Activated CD4-positive, alpha-beta T cell treated with anti-CD3 and anti-CD28 coated beads for 36 hours (primary cell): ENCODE measurements around the gene USP1. TPM values are rescaled to one million over a fixed set of nuclear protein-coding genes. Genes with fewer than 3 reads are reported as not detected.
A peak's percentile ranks its signal among the peaks of the same experiment; 100 is the strongest.

Experiments used
- ATAC-seq: fragments of 200-7000 bp; cut with Tn5 transposase; one replicate; pipeline ENCODE4 v1.10.0; 2021; ENCODE audit warnings: mild to moderate bottlenecking, moderate library complexity
- CTCF ChIA-PET: fragments of 350-600 bp; sonication (Branson Sonifier 250); formaldehyde crosslinking; loops from one replicate; lab custom pipeline; 2021; ENCODE audit warnings: antibody characterized with exemption; lab: Charles Lee
- POLR2A ChIA-PET: fragments of 350-600 bp; sonication (Branson Sonifier 250); formaldehyde crosslinking; loops from one replicate; lab custom pipeline; 2021; ENCODE audit warnings: antibody characterized with exemption, inconsistent platforms; lab: Charles Lee
- DNase-seq: peaks from one replicate; pipeline ENCODE4 v3.0.0-alpha.2; 2020
- H3K27ac Mint-ChIP-seq: one replicate; pipeline ENCODE4 v1.8.0; 2021; ENCODE audit warnings: mixed read lengths
- H3K27me3 Mint-ChIP-seq: one replicate; pipeline ENCODE4 v1.8.0; 2021; ENCODE audit warnings: mixed read lengths
- H3K36me3 Mint-ChIP-seq: one replicate; pipeline ENCODE4 v1.8.0; 2021; ENCODE audit warnings: low read depth, mixed read lengths
- H3K4me1 Mint-ChIP-seq: one replicate; pipeline ENCODE4 v1.8.0; 2021; ENCODE audit warnings: mixed read lengths
- H3K4me3 Mint-ChIP-seq: one replicate; pipeline ENCODE4 v1.8.0; 2021; ENCODE audit warnings: mild to moderate bottlenecking, moderate library complexity, mixed read lengths
- H3K9me3 Mint-ChIP-seq: one replicate; pipeline ENCODE4 v1.8.0; 2021; ENCODE audit warnings: low read depth, mixed read lengths
- intact Hi-C, 2 experiments: fragments of 100-400 bp; cut with DNase I in 1 of 2; cut with micrococcal nuclease in 1 of 2; formaldehyde crosslinking; loops; one replicate each; pipeline versions ENCODE4 v1.14.2 to v1.15.1; 2022 to 2024; cut with DNase I, micrococcal nuclease
- total RNA-seq, 2 experiments: library from RNA; stranded (reverse); gene quantifications; one replicate each; pipeline ENCODE4 v1.2.3, GENCODE V29; 2021

USP1 gene
- 10 to 100 TPM; 62.4 to 73.4 TPM for total RNA-seq

DNA sequence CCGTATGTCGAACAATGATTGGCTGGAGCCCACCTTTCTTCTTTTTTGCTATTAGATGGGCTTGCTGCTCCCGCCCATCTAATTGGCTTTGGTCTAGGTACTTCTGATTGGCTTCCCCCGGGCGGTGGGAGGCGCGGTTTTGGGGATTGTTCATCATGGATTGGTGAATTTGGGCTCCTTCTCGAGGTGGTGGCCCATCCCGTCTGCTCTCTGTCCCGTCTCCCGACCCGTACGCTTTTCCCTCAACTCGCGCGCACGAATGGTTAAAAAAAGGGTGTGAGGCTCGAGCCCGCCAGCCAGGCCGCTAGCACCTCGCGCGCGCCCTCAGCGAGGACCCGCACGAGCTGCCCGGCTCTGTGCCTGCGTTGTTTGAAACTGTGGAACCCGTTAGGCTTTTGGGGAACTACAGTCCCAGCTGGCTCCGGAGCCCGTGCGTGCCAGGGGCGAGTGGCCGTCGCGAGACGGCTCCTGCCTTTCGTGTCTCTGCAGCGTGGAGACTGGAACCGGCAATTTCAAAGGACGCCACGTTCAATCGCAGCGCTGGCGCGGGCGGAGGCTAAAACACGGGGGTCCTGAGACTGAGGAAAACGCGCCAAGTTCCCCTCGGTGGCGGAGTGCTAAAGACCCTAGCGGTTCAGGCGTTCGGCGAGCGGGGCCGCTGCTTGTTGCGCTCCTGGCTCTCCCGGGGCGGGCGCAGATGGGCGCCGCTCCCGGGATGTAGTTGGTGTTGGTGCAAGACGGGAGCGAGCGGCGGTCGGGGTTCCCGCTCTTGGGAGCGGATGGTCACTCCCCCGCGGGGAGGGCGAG is at the start of gene USP1:
USP1 (plus strand) TSS at position 584 of the 807 bp plus-strand sequence. CDS start 2,819 bp downstream, outside the sequence.
- H3K27me3 Mint-ChIP-seq = no peaks in the 10 kb centered on the region
- H3K27ac Mint-ChIP-seq = peak within 1 kb of the TSS; percentile 98
- ATAC-seq = peak; percentile 92
- peaks cover 2% of the 10 kb centered on the region for H3K9me3 Mint-ChIP-seq
- H3K4me1 Mint-ChIP-seq = peaks cover 29% of the 10 kb centered on the region
- H3K36me3 Mint-ChIP-seq = peaks cover 31% of the 10 kb centered on the region
- DNase-seq = peak; percentile 99
- ChIA-PET CTCF (interaction anchor here (0.9 kb wide), 1 partner anchor 10 kb away, joined by 3 read pairs; no protein-coding TSS in a partner anchor), POLR2A (interaction anchor here (0.7 to 0.9 kb wide), 2 partner anchors 9 to 11 kb away, joined by 3 to 4 read pairs; no protein-coding TSS in a partner anchor)
- intact Hi-C loops = loop anchor here (1.0 to 10.0 kb wide), 14 partner anchors 251 to 1382 kb away; partner anchors contain the start of genes ALG6 (in 2 of the 2), ATG4C (in 2 of the 2), DOCK7 (in 2 of the 2) and EFCAB7 (in 1 of the 2)
- H3K4me3 Mint-ChIP-seq = peak within 1 kb of the TSS; percentile 89

DNA sequence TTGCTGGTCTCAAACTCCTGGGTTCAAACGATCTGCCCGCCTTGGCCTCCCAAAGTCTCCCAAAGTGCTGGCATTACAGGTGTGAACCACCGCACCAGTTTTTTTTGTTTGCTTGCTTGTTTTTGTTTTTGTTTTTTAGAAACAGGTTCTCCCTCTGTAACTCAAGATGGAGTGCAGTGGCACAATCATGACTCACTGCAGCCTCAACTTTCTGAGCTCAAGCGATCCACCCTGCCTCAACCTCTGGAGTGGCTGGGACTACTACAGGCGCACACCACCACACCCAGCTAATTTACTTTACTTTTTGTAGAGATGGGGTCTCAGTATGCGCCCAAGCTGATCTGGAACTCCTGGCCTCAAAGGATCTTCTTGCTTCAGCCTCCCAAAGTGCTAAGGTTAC is 47.3 kb upstream of the USP1 start:
- intact Hi-C loops = no loop called here
- Mint-ChIP-seq H3K36me3 (no peaks in the 10 kb centered on the region), H3K27me3 (peaks cover 4% of the 10 kb centered on the region), H3K4me3 (no peak overlapping the region), H3K9me3 (no peaks in the 10 kb centered on the region), H3K4me1 (no peaks in the 10 kb centered on the region), H3K27ac (no peak overlapping the region)
- ChIA-PET CTCF (interaction anchor here (0.7 to 8.0 kb wide), 2 partner anchors 15 to 30 kb away, joined by 4 to 64 read pairs; no protein-coding TSS in a partner anchor), POLR2A (no interaction called here)
- DNase-seq = no peak
- ATAC-seq = no peak

DNA sequence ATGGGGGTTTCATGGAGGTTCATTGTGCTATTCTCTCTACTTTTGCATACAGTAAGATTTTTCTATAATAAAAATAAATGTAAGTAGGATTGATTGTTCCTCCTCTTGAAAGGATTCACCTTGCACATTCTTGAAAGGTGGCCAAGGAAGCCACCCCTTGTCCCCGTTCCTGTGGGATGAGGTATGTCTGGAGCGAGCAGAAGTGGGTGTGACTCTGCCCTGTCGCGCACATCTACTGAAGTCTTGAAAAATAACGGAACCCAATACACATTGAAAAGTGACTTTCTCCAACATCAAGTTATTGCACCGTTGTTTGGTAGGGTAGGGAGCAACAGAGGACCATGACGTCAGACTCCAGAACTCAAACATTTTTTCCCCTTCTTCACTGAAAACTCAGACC is 46.8 kb upstream of the USP1 start:
- intact Hi-C loops = no loop called here
- Mint-ChIP-seq H3K4me3 (no peak overlapping the region), H3K9me3 (no peaks in the 10 kb centered on the region), H3K4me1 (no peaks in the 10 kb centered on the region), H3K27me3 (peaks cover 4% of the 10 kb centered on the region), H3K27ac (no peak overlapping the region), H3K36me3 (no peaks in the 10 kb centered on the region)
- POLR2A ChIA-PET = no interaction called here
- no peak for DNase-seq
- ATAC-seq = no peak
- CTCF ChIA-PET = interaction anchor here (8.0 kb wide), 1 partner anchor 15 kb away, joined by 64 read pairs; no protein-coding TSS in a partner anchor

- ATAC-seq = peak; percentile 71
- H3K9me3 Mint-ChIP-seq = no peaks in the 10 kb centered on the region
- no peaks in the 10 kb centered on the region for H3K36me3 Mint-ChIP-seq
- ChIA-PET CTCF (interaction anchor here (0.6 to 8.0 kb wide), 9 partner anchors 9 to 355 kb away, joined by 3 to 64 read pairs (median 3); no protein-coding TSS in a partner anchor), POLR2A (no interaction called here)
- H3K27me3 Mint-ChIP-seq = peaks cover 4% of the 10 kb centered on the region
- intact Hi-C loops = loop anchor here in 1 of 2 experiments (1.0 kb wide), 1 partner anchor 355 kb away; no protein-coding TSS in a partner anchor
- H3K4me1 Mint-ChIP-seq = no peaks in the 10 kb centered on the region
- no peak overlapping the region for H3K4me3 Mint-ChIP-seq
- H3K27ac Mint-ChIP-seq = no peak overlapping the region
- DNase-seq = peak; percentile 63
Measured at GRCh38 chr1:62391369-62391971, 45.4 kb upstream of the USP1 start.

DNA sequence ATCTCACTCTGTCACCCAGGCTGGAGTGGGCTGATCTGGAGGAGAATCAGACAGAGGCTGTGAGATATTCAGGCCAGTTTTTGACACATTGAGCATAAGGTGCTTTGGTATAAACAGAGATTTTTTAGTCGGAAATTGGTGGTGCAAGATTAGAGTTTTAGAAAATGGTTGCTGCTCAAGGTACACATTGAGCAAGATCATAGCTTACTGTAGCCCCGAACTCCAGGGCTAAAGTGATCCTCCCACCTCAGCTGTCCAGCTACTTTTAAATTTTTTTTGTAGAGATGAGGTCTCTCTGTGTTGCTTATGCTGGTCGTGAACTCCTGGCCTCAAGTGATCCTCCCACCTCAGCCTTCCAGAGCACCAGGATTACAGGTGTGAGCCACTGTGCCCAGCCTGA is 43.9 kb upstream of the USP1 start:
- ChIA-PET POLR2A (no interaction called here), CTCF (interaction anchor here (1.5 kb wide), 1 partner anchor 19 kb away, joined by 3 read pairs; no protein-coding TSS in a partner anchor)
- H3K4me3 Mint-ChIP-seq = no peak overlapping the region
- no peak for ATAC-seq
- peaks cover 4% of the 10 kb centered on the region for H3K27me3 Mint-ChIP-seq
- no peaks in the 10 kb centered on the region for H3K9me3 Mint-ChIP-seq
- no peaks in the 10 kb centered on the region for H3K36me3 Mint-ChIP-seq
- intact Hi-C loops = no loop called here
- no peak overlapping the region for H3K27ac Mint-ChIP-seq
- no peaks in the 10 kb centered on the region for H3K4me1 Mint-ChIP-seq
- DNase-seq = no peak

- H3K36me3 Mint-ChIP-seq = no peaks in the 10 kb centered on the region
- ATAC-seq = no peak
- no peak overlapping the region for H3K27ac Mint-ChIP-seq
- ChIA-PET POLR2A (no interaction called here), CTCF (interaction anchor here (0.6 kb wide), 1 partner anchor 116 kb away, joined by 3 read pairs; no protein-coding TSS in a partner anchor)
- intact Hi-C loops = no loop called here
- H3K4me3 Mint-ChIP-seq = no peak overlapping the region
- H3K27me3 Mint-ChIP-seq = peaks cover 2% of the 10 kb centered on the region
- no peaks in the 10 kb centered on the region for H3K4me1 Mint-ChIP-seq
- DNase-seq = no peak
- H3K9me3 Mint-ChIP-seq = no peaks in the 10 kb centered on the region
Measured at GRCh38 chr1:62394646-62395045, 42.2 kb upstream of the USP1 start.

DNA sequence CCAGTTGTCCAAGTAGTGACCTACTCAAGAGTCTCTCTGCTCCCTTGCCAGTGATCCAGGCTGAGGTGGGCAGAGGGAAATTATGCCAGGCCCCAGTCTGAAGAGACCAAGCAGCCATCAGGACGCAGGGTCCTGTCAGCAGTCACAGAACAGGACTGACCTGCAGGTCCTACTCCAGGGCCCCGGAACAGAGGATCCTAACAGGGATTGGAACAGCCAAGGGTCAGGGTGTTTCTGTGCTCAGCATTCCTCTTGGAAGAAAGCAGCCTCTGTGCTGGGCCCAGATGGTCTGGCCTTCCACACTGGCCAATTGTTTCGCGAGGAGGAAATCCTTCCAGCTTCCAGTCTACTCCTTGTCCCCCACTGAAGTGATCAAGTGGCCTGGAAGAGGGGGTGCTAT is 41.6 kb upstream of the USP1 start:
- POLR2A ChIA-PET = no interaction called here
- ATAC-seq (no peak), DNase-seq (no peak)
- H3K27me3 Mint-ChIP-seq = no peaks in the 10 kb centered on the region
- intact Hi-C loops = no loop called here
- H3K36me3 Mint-ChIP-seq = no peaks in the 10 kb centered on the region
- no peaks in the 10 kb centered on the region for H3K9me3 Mint-ChIP-seq
- CTCF ChIA-PET = interaction anchor here (0.6 kb wide), 1 partner anchor 116 kb away, joined by 3 read pairs; no protein-coding TSS in a partner anchor
- H3K4me3 Mint-ChIP-seq = no peak overlapping the region
- H3K4me1 Mint-ChIP-seq = no peaks in the 10 kb centered on the region
- H3K27ac Mint-ChIP-seq = no peak overlapping the region

GRCh38 chr1:62396871-62397270 is 40.0 kb upstream of the USP1 start:
- DNase-seq (no peak), ATAC-seq (no peak)
- ChIA-PET POLR2A (no interaction called here), CTCF (interaction anchor here (0.7 kb wide), 1 partner anchor 187 kb away, joined by 3 read pairs; no protein-coding TSS in a partner anchor)
- H3K4me3 Mint-ChIP-seq = no peak overlapping the region
- intact Hi-C loops = no loop called here
- H3K36me3 Mint-ChIP-seq = no peaks in the 10 kb centered on the region
- H3K4me1 Mint-ChIP-seq = no peaks in the 10 kb centered on the region
- H3K27me3 Mint-ChIP-seq = no peaks in the 10 kb centered on the region
- H3K9me3 Mint-ChIP-seq = no peaks in the 10 kb centered on the region
- H3K27ac Mint-ChIP-seq = no peak overlapping the region

DNA sequence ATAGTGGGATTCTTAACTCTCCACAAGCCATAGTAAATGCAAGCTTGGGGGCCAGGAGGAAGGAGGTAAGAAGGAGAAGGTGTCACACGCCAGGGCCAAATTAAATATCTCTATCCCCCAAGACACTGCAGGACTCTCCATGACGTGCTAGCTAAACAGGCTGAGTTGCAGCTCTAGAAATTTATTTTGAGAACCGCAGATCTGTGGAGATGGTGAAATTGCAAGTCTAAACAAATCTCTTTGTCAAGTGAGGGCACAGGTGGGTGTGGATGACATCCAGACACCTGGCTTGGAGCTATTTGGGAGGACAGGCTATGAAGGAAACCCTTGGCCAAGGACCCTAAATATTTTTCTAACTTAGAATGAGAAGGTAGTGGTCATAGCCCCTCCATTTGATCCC is 39.5 kb upstream of the USP1 start:
- H3K27ac Mint-ChIP-seq = no peak overlapping the region
- H3K27me3 Mint-ChIP-seq = no peaks in the 10 kb centered on the region
- no peaks in the 10 kb centered on the region for H3K9me3 Mint-ChIP-seq
- no peaks in the 10 kb centered on the region for H3K36me3 Mint-ChIP-seq
- intact Hi-C loops = no loop called here
- no peaks in the 10 kb centered on the region for H3K4me1 Mint-ChIP-seq
- ChIA-PET POLR2A (no interaction called here), CTCF (interaction anchor here (0.7 kb wide), 1 partner anchor 187 kb away, joined by 3 read pairs; no protein-coding TSS in a partner anchor)
- ATAC-seq = no peak
- no peak overlapping the region for H3K4me3 Mint-ChIP-seq
- DNase-seq = no peak

DNA sequence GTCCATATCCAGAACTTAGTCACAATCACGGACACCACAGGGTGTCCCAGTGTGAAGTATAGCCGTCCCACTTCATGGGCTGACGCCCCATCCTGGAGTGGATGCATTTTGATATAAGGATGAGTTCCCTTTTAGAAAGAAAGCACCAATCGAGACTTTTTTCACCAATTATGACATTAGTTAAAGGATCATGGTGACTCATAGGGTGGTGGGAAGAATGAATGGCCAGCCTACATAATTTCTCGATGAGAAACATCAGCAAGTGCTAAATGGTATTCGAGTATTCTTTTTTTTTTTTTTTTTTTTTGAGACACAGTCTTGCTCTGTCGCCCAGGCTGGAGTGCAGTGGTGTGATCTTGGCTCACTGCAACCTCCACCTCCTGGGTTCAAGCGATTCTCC is 38.5 kb upstream of the USP1 start:
- ChIA-PET CTCF (no interaction called here), POLR2A (no interaction called here)
- Mint-ChIP-seq H3K4me1 (no peaks in the 10 kb centered on the region), H3K9me3 (no peaks in the 10 kb centered on the region), H3K36me3 (no peaks in the 10 kb centered on the region), H3K4me3 (no peak overlapping the region), H3K27ac (no peak overlapping the region), H3K27me3 (no peaks in the 10 kb centered on the region)
- DNase-seq (no peak), ATAC-seq (no peak)
- intact Hi-C loops = no loop called here

DNA sequence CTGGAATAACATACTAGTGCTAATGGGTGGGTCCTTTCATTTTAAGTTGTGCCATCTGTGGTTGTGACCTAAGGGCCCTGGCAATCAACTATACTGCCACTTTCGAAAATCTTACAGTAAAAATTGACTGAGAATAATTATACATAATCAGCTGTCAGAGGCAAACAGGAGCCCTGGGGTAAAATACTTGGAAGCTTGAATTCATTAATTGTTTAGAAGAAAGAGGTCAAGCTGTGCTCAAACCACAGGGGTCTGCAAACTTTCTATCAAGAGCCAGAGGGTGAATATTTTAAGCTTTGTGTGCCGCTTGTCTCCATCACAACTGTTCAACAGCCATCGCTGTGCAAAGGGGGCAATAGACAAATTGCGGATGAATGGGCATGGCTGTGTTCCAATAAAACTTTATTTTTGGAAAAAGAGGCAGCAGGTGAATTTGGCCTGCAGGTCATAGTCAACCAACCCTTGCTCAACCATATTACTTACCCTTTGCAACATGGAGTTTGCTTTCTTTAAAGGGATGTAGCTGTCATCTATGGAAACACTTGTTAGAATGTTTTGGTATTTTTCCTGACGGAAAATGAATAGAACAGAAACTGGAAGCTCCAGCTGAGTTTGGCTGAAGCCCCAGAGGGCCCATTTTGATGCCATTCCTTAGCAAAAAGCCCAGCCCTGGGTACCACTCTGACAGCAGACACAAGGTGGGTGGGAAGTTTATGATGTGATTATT is 35.7 kb upstream of the USP1 start:
- no peaks in the 10 kb centered on the region for H3K4me1 Mint-ChIP-seq
- ChIA-PET POLR2A (no interaction called here), CTCF (interaction anchor here (0.6 to 9.5 kb wide), 3 partner anchors 13 to 226 kb away, joined by 3 to 64 read pairs (median 3); no protein-coding TSS in a partner anchor)

More for the DNA sequence above, 35.7 kb upstream of the USP1 start:
- no peak for DNase-seq
- Mint-ChIP-seq H3K9me3 (no peaks in the 10 kb centered on the region), H3K4me3 (no peak overlapping the region), H3K36me3 (no peaks in the 10 kb centered on the region), H3K27ac (no peak overlapping the region), H3K27me3 (no peaks in the 10 kb centered on the region)
- no peak for ATAC-seq
- intact Hi-C loops = no loop called here
